ENCODE data around the gene IQGAP3.

DNA sequence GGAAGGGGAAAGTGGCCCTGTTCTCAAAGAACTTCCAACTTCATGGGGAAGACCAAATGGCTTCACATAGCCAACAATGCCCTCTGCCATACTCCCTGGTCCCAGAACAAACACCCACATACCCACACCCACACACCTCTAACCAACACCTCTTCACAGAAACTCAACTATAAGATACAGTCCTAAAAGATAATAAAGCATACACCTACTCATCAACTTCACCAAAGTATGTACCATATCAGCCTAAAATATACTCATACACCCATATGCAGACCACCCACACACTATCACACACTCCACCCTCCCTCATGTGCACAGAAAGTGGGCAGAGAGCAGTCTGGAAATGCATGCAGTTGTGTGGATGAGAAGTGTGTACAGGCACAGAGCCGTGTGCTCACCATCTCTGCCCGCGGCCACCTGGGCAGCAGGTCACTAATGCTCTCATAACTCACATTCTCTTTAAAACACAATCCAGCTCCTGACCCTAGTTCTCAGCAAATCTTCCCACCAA, 27.7 kb downstream of the IQGAP3 start:
- TF ChIP-seq, protein P1, sequence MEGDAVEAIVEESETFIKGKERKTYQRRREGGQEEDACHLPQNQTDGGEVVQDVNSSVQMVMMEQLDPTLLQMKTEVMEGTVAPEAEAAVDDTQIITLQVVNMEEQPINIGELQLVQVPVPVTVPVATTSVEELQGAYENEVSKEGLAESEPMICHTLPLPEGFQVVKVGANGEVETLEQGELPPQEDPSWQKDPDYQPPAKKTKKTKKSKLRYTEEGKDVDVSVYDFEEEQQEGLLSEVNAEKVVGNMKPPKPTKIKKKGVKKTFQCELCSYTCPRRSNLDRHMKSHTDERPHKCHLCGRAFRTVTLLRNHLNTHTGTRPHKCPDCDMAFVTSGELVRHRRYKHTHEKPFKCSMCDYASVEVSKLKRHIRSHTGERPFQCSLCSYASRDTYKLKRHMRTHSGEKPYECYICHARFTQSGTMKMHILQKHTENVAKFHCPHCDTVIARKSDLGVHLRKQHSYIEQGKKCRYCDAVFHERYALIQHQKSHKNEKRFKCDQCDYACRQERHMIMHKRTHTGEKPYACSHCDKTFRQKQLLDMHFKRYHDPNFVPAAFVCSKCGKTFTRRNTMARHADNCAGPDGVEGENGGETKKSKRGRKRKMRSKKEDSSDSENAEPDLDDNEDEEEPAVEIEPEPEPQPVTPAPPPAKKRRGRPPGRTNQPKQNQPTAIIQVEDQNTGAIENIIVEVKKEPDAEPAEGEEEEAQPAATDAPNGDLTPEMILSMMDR (IDR thresholded peaks at IDR 0.05; ENCODE audit: low read depth, low read length, missing input control), result no peak
- TF ChIP-seq NR2F2 (IDR thresholded peaks at IDR 0.05) (no peak), RAD21 (IDR thresholded peaks at IDR 0.05) (no peak), EGR1 (IDR thresholded peaks at IDR 0.05; ENCODE audit: low read depth in 2 of 2) (no peak), YY1 (IDR thresholded peaks at IDR 0.05) (no peak), JUND (IDR thresholded peaks at IDR 0.05) (no peak), SP1 (IDR thresholded peaks at IDR 0.05) (no peak), FOXA2 (IDR thresholded peaks at IDR 0.05) (no peak)
- TF ChIP-seq, protein P2, sequence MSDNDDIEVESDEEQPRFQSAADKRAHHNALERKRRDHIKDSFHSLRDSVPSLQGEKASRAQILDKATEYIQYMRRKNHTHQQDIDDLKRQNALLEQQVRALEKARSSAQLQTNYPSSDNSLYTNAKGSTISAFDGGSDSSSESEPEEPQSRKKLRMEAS (IDR thresholded peaks at IDR 0.05), result no peak
- TF ChIP-seq, protein P3, sequence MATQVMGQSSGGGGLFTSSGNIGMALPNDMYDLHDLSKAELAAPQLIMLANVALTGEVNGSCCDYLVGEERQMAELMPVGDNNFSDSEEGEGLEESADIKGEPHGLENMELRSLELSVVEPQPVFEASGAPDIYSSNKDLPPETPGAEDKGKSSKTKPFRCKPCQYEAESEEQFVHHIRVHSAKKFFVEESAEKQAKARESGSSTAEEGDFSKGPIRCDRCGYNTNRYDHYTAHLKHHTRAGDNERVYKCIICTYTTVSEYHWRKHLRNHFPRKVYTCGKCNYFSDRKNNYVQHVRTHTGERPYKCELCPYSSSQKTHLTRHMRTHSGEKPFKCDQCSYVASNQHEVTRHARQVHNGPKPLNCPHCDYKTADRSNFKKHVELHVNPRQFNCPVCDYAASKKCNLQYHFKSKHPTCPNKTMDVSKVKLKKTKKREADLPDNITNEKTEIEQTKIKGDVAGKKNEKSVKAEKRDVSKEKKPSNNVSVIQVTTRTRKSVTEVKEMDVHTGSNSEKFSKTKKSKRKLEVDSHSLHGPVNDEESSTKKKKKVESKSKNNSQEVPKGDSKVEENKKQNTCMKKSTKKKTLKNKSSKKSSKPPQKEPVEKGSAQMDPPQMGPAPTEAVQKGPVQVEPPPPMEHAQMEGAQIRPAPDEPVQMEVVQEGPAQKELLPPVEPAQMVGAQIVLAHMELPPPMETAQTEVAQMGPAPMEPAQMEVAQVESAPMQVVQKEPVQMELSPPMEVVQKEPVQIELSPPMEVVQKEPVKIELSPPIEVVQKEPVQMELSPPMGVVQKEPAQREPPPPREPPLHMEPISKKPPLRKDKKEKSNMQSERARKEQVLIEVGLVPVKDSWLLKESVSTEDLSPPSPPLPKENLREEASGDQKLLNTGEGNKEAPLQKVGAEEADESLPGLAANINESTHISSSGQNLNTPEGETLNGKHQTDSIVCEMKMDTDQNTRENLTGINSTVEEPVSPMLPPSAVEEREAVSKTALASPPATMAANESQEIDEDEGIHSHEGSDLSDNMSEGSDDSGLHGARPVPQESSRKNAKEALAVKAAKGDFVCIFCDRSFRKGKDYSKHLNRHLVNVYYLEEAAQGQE (IDR thresholded peaks at IDR 0.05), result no peak

Data from liver (tissue), 3 donors.